Lower lobe of right lung (tissue), 2 donors: ENCODE results near the gene MTCH1. TPM values are rescaled to one million over a fixed set of nuclear protein-coding genes. Genes with fewer than 3 reads are reported as not detected.

Experiments
- ATAC-seq, 2 donors: fragments of 200-7000 bp; cut with Tn5 transposase; one replicate each; pipeline ENCODE4 v1.9.1; 2020 to 2022; ENCODE audit warnings: mild to moderate bottlenecking in 2 of 2, moderate library complexity in 2 of 2
- DNase-seq: peaks from one replicate; pipeline ENCODE4 v3.0.0-alpha.2; 2020
- H3K27ac ChIP-seq: fragments of 200-600 bp; one replicate; pipeline ENCODE4 v1.8.0; 2022
- H3K27me3 ChIP-seq: fragments of 200-600 bp; one replicate; pipeline ENCODE4 v1.8.0; 2022; ENCODE audit warnings: low read depth
- H3K36me3 ChIP-seq: fragments of 200-600 bp; one replicate; pipeline ENCODE4 v1.8.0; 2022; ENCODE audit warnings: mild to moderate bottlenecking
- H3K4me1 ChIP-seq: fragments of 200-600 bp; one replicate; pipeline ENCODE4 v1.8.0; 2022
- H3K4me3 ChIP-seq: fragments of 200-600 bp; one replicate; pipeline ENCODE4 v1.8.0; 2022; ENCODE audit warnings: mild to moderate bottlenecking
- H3K9me3 ChIP-seq: fragments of 200-600 bp; one replicate; pipeline ENCODE4 v1.8.0; 2022
- intact Hi-C: fragments of 100-400 bp; cut with DNase I; formaldehyde crosslinking; loops from one replicate; pipeline ENCODE4 v1.11.0; 2022
- total RNA-seq: library from RNA; stranded (reverse); fragmentation: NEBNext Ultra II Directional; extraction: Animal tissue kit (Norgen Biotek cat#: 25700); gene quantifications from one replicate; pipeline ENCODE4 v1.2.1, GENCODE V29; 2021
- TF ChIP-seq, protein P1 (sequence below): fragments of 200-600 bp; IDR thresholded peaks from one replicate; pipeline ENCODE4 v1.8.0; 2022; ENCODE audit warnings: antibody characterized with exemption, mild to moderate bottlenecking
- donor health status: DM: no; HTN: yes; CAD: no; lungs with severe emphysema.

The MTCH1 gene
- total RNA-seq, 1 donor from 2014 or later = 194 TPM

DNA sequence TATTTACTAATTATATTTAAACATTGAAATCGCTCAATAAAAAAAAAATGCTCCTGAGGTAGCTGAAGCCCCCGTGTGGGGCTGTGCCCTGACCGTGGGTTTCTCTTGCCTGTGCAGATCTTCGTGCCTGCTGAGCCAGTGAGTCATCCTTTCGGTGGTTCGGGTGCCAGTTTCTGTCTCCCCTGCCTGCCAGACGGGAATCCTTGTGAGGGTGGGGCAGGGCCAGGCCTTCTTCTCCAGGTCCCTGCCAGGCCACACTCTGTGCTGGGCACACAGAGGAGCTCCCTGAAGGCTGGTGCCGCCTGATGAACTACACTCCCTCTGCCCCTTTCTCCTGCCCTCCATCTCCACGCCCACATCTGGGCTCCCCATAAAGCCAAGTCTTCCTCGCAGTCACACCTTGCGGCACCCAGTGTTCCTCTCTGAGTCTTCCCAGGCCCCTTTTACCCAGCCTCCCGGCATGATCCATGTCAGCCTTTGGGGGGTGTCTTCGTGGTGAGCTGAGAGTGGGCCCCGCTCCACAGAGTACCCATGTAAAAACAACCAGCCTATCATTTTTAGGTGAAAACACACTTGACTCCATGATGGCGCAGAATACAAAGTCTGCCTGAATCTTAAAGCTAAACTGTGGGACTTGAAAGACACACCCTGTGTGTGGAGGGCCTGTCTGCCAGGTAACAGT, 38.8 kb upstream of the MTCH1 start:
- DNase-seq (peak; percentile 52), ATAC-seq (no peak)
- Histone ChIP-seq H3K27ac (no peak overlapping the region), H3K9me3 (no peaks in the 10 kb centered on the region), H3K36me3 (peaks cover 25% of the 10 kb centered on the region), H3K4me3 (no peak overlapping the region), H3K4me1 (peaks cover 11% of the 10 kb centered on the region), H3K27me3 (no peaks in the 10 kb centered on the region)
- intact Hi-C loops = loop anchor here (10.0 kb wide), 1 partner anchor 180 kb away; no protein-coding TSS in a partner anchor
- TF ChIP-seq, protein P1, sequence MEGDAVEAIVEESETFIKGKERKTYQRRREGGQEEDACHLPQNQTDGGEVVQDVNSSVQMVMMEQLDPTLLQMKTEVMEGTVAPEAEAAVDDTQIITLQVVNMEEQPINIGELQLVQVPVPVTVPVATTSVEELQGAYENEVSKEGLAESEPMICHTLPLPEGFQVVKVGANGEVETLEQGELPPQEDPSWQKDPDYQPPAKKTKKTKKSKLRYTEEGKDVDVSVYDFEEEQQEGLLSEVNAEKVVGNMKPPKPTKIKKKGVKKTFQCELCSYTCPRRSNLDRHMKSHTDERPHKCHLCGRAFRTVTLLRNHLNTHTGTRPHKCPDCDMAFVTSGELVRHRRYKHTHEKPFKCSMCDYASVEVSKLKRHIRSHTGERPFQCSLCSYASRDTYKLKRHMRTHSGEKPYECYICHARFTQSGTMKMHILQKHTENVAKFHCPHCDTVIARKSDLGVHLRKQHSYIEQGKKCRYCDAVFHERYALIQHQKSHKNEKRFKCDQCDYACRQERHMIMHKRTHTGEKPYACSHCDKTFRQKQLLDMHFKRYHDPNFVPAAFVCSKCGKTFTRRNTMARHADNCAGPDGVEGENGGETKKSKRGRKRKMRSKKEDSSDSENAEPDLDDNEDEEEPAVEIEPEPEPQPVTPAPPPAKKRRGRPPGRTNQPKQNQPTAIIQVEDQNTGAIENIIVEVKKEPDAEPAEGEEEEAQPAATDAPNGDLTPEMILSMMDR = no peak

- TF ChIP-seq, protein P1 = no peak
- Histone ChIP-seq H3K27me3 (no peaks in the 10 kb centered on the region), H3K4me1 (peaks cover 26% of the 10 kb centered on the region), H3K4me3 (no peak overlapping the region), H3K9me3 (no peaks in the 10 kb centered on the region), H3K27ac (no peak overlapping the region), H3K36me3 (peaks cover 28% of the 10 kb centered on the region)
- DNase-seq (peak; percentile 28), ATAC-seq (no peak)
- intact Hi-C loops = loop anchor here (10.0 kb wide), 1 partner anchor 183 kb away; no protein-coding TSS in a partner anchor
Observed at GRCh38 chr6:37022135-37022863, 36.3 kb upstream of the MTCH1 start.

GRCh38 chr6:37021356-37022129, 35.5 kb upstream of the MTCH1 start:
- ATAC-seq (no peak), DNase-seq (no peak)
- intact Hi-C loops = loop anchor here (10.0 kb wide), 1 partner anchor 183 kb away; no protein-coding TSS in a partner anchor
- Histone ChIP-seq H3K27ac (no peak overlapping the region), H3K4me1 (peaks cover 26% of the 10 kb centered on the region), H3K9me3 (no peaks in the 10 kb centered on the region), H3K27me3 (no peaks in the 10 kb centered on the region), H3K4me3 (no peak overlapping the region), H3K36me3 (peaks cover 28% of the 10 kb centered on the region)
- TF ChIP-seq, protein P1 = peak; percentile 10

- intact Hi-C loops = loop anchor here (10.0 kb wide), 1 partner anchor 184 kb away; no protein-coding TSS in a partner anchor
- no peak overlapping the region for H3K4me3 ChIP-seq
Observed at GRCh38 chr6:37020812-37021211, 34.8 kb upstream of the MTCH1 start.

GRCh38 chr6:37020381-37020780, 34.4 kb upstream of the MTCH1 start:
- Histone ChIP-seq H3K36me3 (peaks cover 29% of the 10 kb centered on the region), H3K9me3 (no peaks in the 10 kb centered on the region), H3K27ac (no peak overlapping the region), H3K4me3 (no peak overlapping the region), H3K4me1 (peaks cover 26% of the 10 kb centered on the region), H3K27me3 (no peaks in the 10 kb centered on the region)
- ATAC-seq (no peak), DNase-seq (no peak)
- TF ChIP-seq, protein P1 = no peak
- intact Hi-C loops = loop anchor here (10.0 kb wide), 1 partner anchor 184 kb away; no protein-coding TSS in a partner anchor

More at GRCh38 chr6:37020812-37021211, 34.8 kb upstream of the MTCH1 start:
- Histone ChIP-seq H3K27ac (no peak overlapping the region), H3K36me3 (peaks cover 28% of the 10 kb centered on the region), H3K4me1 (peaks cover 26% of the 10 kb centered on the region), H3K27me3 (no peaks in the 10 kb centered on the region), H3K9me3 (no peaks in the 10 kb centered on the region)
- TF ChIP-seq, protein P1 = no peak
- DNase-seq (no peak), ATAC-seq (no peak)
